Measurements from ENCODE around the gene PARD6B.

DNA sequence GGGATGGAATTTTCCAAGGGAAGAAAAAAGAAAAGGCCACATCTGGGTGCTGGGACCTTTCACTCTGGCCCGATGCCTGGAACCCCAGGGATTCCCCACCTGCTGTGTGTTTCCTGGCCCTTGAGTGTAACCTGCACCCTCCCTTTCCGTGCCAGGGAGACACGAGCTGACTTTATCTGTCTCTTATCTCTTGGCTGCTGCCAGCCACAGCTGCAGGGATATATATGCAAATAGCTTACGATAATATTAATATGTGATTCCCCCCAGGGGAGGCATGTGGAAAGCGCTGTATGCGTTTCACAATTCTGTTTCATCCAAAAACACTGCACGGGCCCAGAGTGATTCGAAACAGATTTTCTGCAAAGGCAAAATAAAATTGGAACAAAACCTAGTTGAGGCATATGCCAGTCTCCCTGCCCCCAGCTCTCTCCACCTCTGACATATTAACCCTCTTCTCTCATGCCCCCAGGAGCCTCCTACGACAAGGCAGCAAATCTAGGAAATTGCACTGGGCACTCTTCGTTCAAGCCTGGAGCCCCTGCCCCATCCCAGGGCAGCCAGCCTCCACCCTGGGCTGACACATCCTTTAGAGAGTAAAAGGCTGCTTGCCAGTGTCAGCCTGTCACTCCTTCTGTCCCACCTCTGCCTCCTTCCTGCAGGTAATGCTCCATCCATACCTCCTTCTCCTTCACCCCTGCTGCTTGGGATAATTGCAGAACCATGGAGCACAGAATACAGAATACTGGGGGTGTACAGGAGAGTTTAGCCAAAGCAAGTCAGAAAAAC, 41.3 kb upstream of the PARD6B start:
- no peak for TF ChIP-seq POLR2A (IDR thresholded peaks at IDR 0.05; ENCODE audit: low read depth, low read length)
- TF ChIP-seq CTCF (conservative IDR thresholded peaks at IDR 0.05; ENCODE audit: low read depth, low read length) = no peak
- TF ChIP-seq RAD21 (IDR thresholded peaks at IDR 0.05; ENCODE audit: low read length) = no peak
- TF ChIP-seq MXI1 (IDR thresholded peaks at IDR 0.05; ENCODE audit: borderline replicate concordance, low read depth, low read length) = no peak
- TF ChIP-seq CHD1 (IDR thresholded peaks at IDR 0.05; ENCODE audit: low read depth, low read length) = no peak
